Liver (tissue), 9 donors: ENCODE results near the gene VAC14. TPM values are rescaled to one million over a fixed set of nuclear protein-coding genes. Genes with fewer than 3 reads are reported as not detected.

Source experiments
- DNase-seq: peaks from one replicate; pipeline ENCODE4 v3.0.0-alpha.2; 2017; ENCODE audit warnings: low spot score
- H3K27ac ChIP-seq, 2 donors: one replicate each; pipeline ENCODE4 v1.7.0; 2013; ENCODE audit warnings: inconsistent platforms in 2 of 2, low read length in 2 of 2, control low read depth in 1 of 2, low read depth in 1 of 2, mild to moderate bottlenecking in 1 of 2
- H3K27me3 ChIP-seq, 4 donors: one replicate each; pipeline versions ENCODE4 v1.6.1 to v1.7.0; 2013; ENCODE audit warnings: low read length in 3 of 4, inconsistent platforms in 1 of 4, mild to moderate bottlenecking in 1 of 4, moderate library complexity in 1 of 4; ENCODE audit not compliant: control insufficient read depth in 4 of 4, insufficient read depth in 4 of 4
- H3K36me3 ChIP-seq, 4 donors: one replicate each; pipeline versions ENCODE4 v1.6.1 to v1.7.0; 2013; ENCODE audit warnings: low read length in 3 of 4, mild to moderate bottlenecking in 3 of 4, low read depth in 1 of 4, moderate library complexity in 1 of 4; ENCODE audit not compliant: control insufficient read depth in 4 of 4, insufficient read depth in 3 of 4
- H3K4me1 ChIP-seq, 4 donors: one replicate each; pipeline versions ENCODE4 v1.6.1 to v1.7.0; 2013; ENCODE audit warnings: low read length in 3 of 4, mild to moderate bottlenecking in 3 of 4, moderate library complexity in 1 of 4; ENCODE audit not compliant: control insufficient read depth in 4 of 4, insufficient read depth in 4 of 4
- H3K4me3 ChIP-seq, 3 donors: one replicate each; pipeline versions ENCODE4 v1.6.1 to v1.7.0; 2013; ENCODE audit warnings: low read length in 3 of 3, control low read depth in 1 of 3, low read depth in 1 of 3, mild to moderate bottlenecking in 1 of 3
- H3K9ac ChIP-seq, 2 donors: one replicate each; pipeline ENCODE4 v1.7.0; 2013; ENCODE audit warnings: low read length in 2 of 2, mild to moderate bottlenecking in 2 of 2, moderate library complexity in 2 of 2, control low read depth in 1 of 2, low read depth in 1 of 2
- H3K9me3 ChIP-seq, 4 donors: one replicate each; pipeline versions ENCODE4 v1.6.1 to v1.7.0; 2013; ENCODE audit warnings: low read length in 3 of 4; ENCODE audit not compliant: control insufficient read depth in 4 of 4
- ATF3 ChIP-seq: IDR thresholded peaks from 2 replicates; pipeline ENCODE4 v1.6.1; 2016; ENCODE audit warnings: antibody characterized with exemption
- CTCF ChIP-seq: fragments of 150-350 bp; IDR thresholded peaks from 2 replicates; pipeline ENCODE4 v1.5.1; 2017; ENCODE audit warnings: improper control_type of control experiment, low read depth, low read length; ENCODE audit not compliant: missing input control
- EGR1 ChIP-seq, 2 donors: IDR thresholded peaks; 2 replicates each; pipeline ENCODE4 v1.6.1; 2016 to 2018; ENCODE audit warnings: antibody characterized with exemption in 2 of 2, low read depth in 2 of 2
- FOXA1 ChIP-seq: IDR thresholded peaks from 2 replicates; pipeline ENCODE4 v1.6.1; 2016; ENCODE audit warnings: antibody characterized with exemption
- FOXA2 ChIP-seq: IDR thresholded peaks from 2 replicates; pipeline ENCODE4 v1.6.1; 2016; ENCODE audit warnings: antibody characterized with exemption
- GABPA ChIP-seq, 2 donors: IDR thresholded peaks in 1 of 2; conservative IDR thresholded peaks in 1 of 2; 2 replicates each; pipeline ENCODE4 v1.6.1; 2016; ENCODE audit warnings: antibody characterized with exemption in 2 of 2, mild to moderate bottlenecking in 1 of 2, moderate library complexity in 1 of 2
- HNF4A ChIP-seq, 2 donors: conservative IDR thresholded peaks; 2 replicates each; pipeline ENCODE4 v1.6.1; 2016; ENCODE audit warnings: antibody characterized with exemption in 2 of 2, mild to moderate bottlenecking in 2 of 2
- HNF4G ChIP-seq: IDR thresholded peaks from 2 replicates; pipeline ENCODE4 v1.6.1; 2016; ENCODE audit warnings: antibody characterized with exemption
- JUND ChIP-seq, 2 donors: IDR thresholded peaks; 2 replicates each; pipeline ENCODE4 v1.6.1; 2016; ENCODE audit warnings: antibody characterized with exemption in 2 of 2
- MAX ChIP-seq: IDR thresholded peaks from 2 replicates; pipeline ENCODE4 v1.6.1; 2016; ENCODE audit warnings: antibody characterized with exemption
- NR2F2 ChIP-seq: IDR thresholded peaks from 2 replicates; pipeline ENCODE4 v1.6.1; 2016; ENCODE audit warnings: antibody characterized with exemption
- RAD21 ChIP-seq, 2 donors: IDR thresholded peaks; 2 replicates each; pipeline ENCODE4 v1.6.1; 2016; ENCODE audit warnings: antibody characterized with exemption in 2 of 2, mild to moderate bottlenecking in 2 of 2
- REST ChIP-seq: IDR thresholded peaks from 2 replicates; pipeline ENCODE4 v1.6.1; 2016; ENCODE audit warnings: antibody characterized with exemption, mild to moderate bottlenecking
- RXRA ChIP-seq, 2 donors: IDR thresholded peaks; 2 replicates each; pipeline ENCODE4 v1.6.1; 2017 to 2018; ENCODE audit warnings: antibody characterized with exemption in 2 of 2, mild to moderate bottlenecking in 1 of 2
- SP1 ChIP-seq: IDR thresholded peaks from 2 replicates; pipeline ENCODE4 v1.6.1; 2018; ENCODE audit warnings: antibody characterized with exemption, mild to moderate bottlenecking
- ZBTB33 ChIP-seq: IDR thresholded peaks from 2 replicates; pipeline ENCODE4 v1.6.1; 2016; ENCODE audit warnings: antibody characterized with exemption
- WGBS: extraction: QIAGEN DNeasy Blood & Tissue Kit; methylation state at CpG from one replicate; pipeline ENCODE4 v1.1.7; 2013; 5-methylcytosine and 5-hydroxymethylcytosine counted together
- polyA plus RNA-seq, 2 donors: library from polyadenylated mRNA; stranded (reverse) in 1 of 2; unstranded in 1 of 2; fragments of 200-250 nt in 1 of 2; fragments of >200 nt in 1 of 2; fragmentation: Nextera tagmentation in 1 of 2; extraction: Ambion mirVana in 1 of 2; gene quantifications; one replicate each; pipeline versions ENCODE4 v1.2.1 to v1.2.3, GENCODE V29; 2013 to 2015
- total RNA-seq, 2 donors: library from RNA; depleted of rRNA; stranded (reverse); fragments of >200 nt; gene quantifications; one replicate each; pipeline ENCODE4 v1.2.3, GENCODE V29; 2014
- donor health status: healthy.
- donor health status: healthy.
- donor health status: healthy.
- donor health status: healthy.
- donor health status: healthy.

VAC14 gene
- total and polyA plus RNA-seq, 4 donors = 16.7 to 29.8 (median 20.5) TPM

GRCh38 chr16:70809392-70810060 is 8.6 kb upstream of the VAC14 start:
- no peak overlapping the region for H3K27ac ChIP-seq
- no peak overlapping the region for H3K4me3 ChIP-seq
- H3K27me3 ChIP-seq = no peaks in the 10 kb centered on the region
- no peaks in the 10 kb centered on the region for H3K9me3 ChIP-seq
- no peaks in the 10 kb centered on the region for H3K4me1 ChIP-seq
- H3K36me3 ChIP-seq = peaks cover 0 to 1% (median 0%) of the 10 kb centered on the region in 4 donors
- no peak overlapping the region for H3K9ac ChIP-seq
- 74% methylated on average over 9 of the region's 9 CpGs for WGBS
- TF ChIP-seq MAX (no peak), EGR1 (IDR thresholded peaks at IDR 0.05; ENCODE audit: low read depth in 2 of 2) (no peak), REST (no peak), FOXA1 (no peak), ZBTB33 (no peak), ATF3 (no peak), NR2F2 (no peak), HNF4G (no peak), HNF4A (conservative IDR thresholded peaks at IDR 0.05) (no peak), JUND (IDR thresholded peaks at IDR 0.05) (no peak), RXRA (IDR thresholded peaks at IDR 0.05) (no peak), CTCF (no peak), RAD21 (IDR thresholded peaks at IDR 0.05) (no peak)
- DNase-seq = no peak

GRCh38 chr16:70808371-70808770 is 7.4 kb upstream of the VAC14 start:
- Histone ChIP-seq H3K4me1 (no peaks in the 10 kb centered on the region), H3K9me3 (peaks cover 0 to 7% (median 2%) of the 10 kb centered on the region in 4 donors), H3K36me3 (peaks cover 0 to 1% (median 0%) of the 10 kb centered on the region in 4 donors), H3K27ac (no peak overlapping the region), H3K4me3 (no peak overlapping the region), H3K27me3 (no peaks in the 10 kb centered on the region), H3K9ac (no peak overlapping the region)
- TF ChIP-seq REST = no peak
- TF ChIP-seq FOXA2 = no peak
- TF ChIP-seq NR2F2 = no peak
- TF ChIP-seq GABPA (IDR thresholded peaks at IDR 0.05 in 1 of 2, conservative IDR thresholded peaks at IDR 0.05 in 1 of 2) = no peak
- TF ChIP-seq HNF4G = no peak
- no peak for TF ChIP-seq SP1
- no peak for TF ChIP-seq FOXA1
- no peak for TF ChIP-seq JUND (IDR thresholded peaks at IDR 0.05)
- no peak for TF ChIP-seq EGR1 (IDR thresholded peaks at IDR 0.05; ENCODE audit: low read depth in 2 of 2)
- TF ChIP-seq MAX = no peak
- no peak for TF ChIP-seq HNF4A (conservative IDR thresholded peaks at IDR 0.05)
- no peak for DNase-seq
